ENCODE results near the gene NIM1K. TPM values are rescaled to one million over a fixed set of nuclear protein-coding genes. Genes with fewer than 3 reads are reported as not detected.
"Not testable (repeated sequence)": the region's sequence is repeated elsewhere in the genome, so short reads cannot be mapped to it uniquely, and the experiment has no call there.

The NIM1K gene
- polyA plus RNA-seq, 1 of the 3 experiments (the other 2 are of a cell fraction), result 0.16 TPM

DNA sequence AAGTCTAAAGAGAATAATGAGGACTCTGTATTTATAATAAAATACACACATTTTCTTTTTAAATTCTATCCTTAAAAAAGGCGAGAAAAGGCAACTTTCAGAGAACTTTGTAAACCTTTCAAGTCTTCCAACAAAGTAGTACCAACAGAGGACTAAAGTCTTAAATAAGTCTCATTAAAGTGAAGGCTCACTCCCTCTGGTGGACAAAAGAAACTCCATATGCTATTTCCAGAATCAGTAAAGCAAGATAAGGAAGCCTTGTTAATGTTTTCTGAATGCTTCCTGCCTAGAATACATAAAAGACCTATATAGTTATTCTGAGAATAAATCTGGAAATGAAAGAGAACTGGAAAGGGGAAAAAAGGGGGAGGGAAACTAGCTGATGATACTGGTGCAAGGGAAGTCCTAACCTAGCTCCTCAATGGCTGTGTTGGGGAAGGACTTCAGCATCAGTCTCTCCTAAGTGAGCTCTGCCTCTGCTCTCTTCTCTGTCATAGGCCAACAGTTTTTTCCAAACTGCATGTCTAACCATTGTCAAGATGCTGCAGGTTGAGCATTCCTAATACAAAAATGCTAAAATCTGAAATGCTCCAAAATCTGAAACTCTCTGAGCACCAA lies 114.0 kb downstream of the NIM1K start:
- Histone ChIP-seq H3F3A (replicated peaks; ENCODE audit: insufficient read depth) (peaks cover 5% of the 10 kb centered on the region), H3K79me2 (ENCODE audit: insufficient read depth) (peaks cover 55% of the 10 kb centered on the region), H3K9me2 (no peaks in the 10 kb centered on the region), H3K9me3 (no peaks in the 10 kb centered on the region), H4K20me1 (ENCODE audit: insufficient read depth) (peaks cover 9% of the 10 kb centered on the region; the same call in 1 of the 2 replicates), H3K27ac (ENCODE audit: low read depth in 2 of 2, low read length in 1 of 2) (peak overlapping the region in 1 of 2 experiments; percentile 66; a peak in 2 of 4 replicates), H3K9ac (no peak overlapping the region), H3K4me1 (ENCODE audit: control insufficient read depth in 1 of 2, insufficient read depth in 2 of 2, low read depth in 1 of 2, low read length in 1 of 2) (peaks cover 0 to 23% of the 10 kb centered on the region in 2 experiments; a peak in 3 of 4 replicates), H3K27me3 (ENCODE audit: insufficient read depth) (no peaks in the 10 kb centered on the region), H3K36me3 (replicated peaks in 1 of 2; ENCODE audit: control insufficient read depth in 1 of 2, insufficient read depth in 2 of 2, low read length in 1 of 2) (peaks cover under 1 to 2% of the 10 kb centered on the region in 2 experiments), H3K4me3 (ENCODE audit: low read depth in 2 of 2, low read length in 1 of 2) (no peak overlapping the region), H3K4me2 (no peak overlapping the region), H2AFZ (ENCODE audit: low read depth) (no peak overlapping the region)
- WGBS (ENCODE audit: low lambda C conversion rate), result 15% methylated on average over 1 of the region's 1 CpG
- TF ChIP-seq POLR2AphosphoS5 (IDR thresholded peaks at IDR 0.05; ENCODE audit: low read depth, low read length) (no peak), YY1 (IDR thresholded peaks at IDR 0.05; ENCODE audit: low read depth) (no peak), RAD21 (IDR thresholded peaks at IDR 0.05; ENCODE audit: low read length) (peak; percentile 66), GABPA (IDR thresholded peaks at IDR 0.05; ENCODE audit: low read depth) (no peak), SMC3 (IDR thresholded peaks at IDR 0.05; ENCODE audit: low read depth, low read length) (peak; percentile 49), CHD2 (IDR thresholded peaks at IDR 0.05; ENCODE audit: low read length, partially characterized antibody) (no peak)
- TF ChIP-seq, protein P1, sequence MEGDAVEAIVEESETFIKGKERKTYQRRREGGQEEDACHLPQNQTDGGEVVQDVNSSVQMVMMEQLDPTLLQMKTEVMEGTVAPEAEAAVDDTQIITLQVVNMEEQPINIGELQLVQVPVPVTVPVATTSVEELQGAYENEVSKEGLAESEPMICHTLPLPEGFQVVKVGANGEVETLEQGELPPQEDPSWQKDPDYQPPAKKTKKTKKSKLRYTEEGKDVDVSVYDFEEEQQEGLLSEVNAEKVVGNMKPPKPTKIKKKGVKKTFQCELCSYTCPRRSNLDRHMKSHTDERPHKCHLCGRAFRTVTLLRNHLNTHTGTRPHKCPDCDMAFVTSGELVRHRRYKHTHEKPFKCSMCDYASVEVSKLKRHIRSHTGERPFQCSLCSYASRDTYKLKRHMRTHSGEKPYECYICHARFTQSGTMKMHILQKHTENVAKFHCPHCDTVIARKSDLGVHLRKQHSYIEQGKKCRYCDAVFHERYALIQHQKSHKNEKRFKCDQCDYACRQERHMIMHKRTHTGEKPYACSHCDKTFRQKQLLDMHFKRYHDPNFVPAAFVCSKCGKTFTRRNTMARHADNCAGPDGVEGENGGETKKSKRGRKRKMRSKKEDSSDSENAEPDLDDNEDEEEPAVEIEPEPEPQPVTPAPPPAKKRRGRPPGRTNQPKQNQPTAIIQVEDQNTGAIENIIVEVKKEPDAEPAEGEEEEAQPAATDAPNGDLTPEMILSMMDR (IDR thresholded peaks at IDR 0.05), result peak; percentile 84
- CTCF ChIA-PET, result interaction anchor here (0.6 to 1.8 kb wide), 23 partner anchors 11 to 265 kb away, joined by 3 to 6 read pairs (median 3); no protein-coding TSS in a partner anchor
- DNase-seq, result peak; percentile 27
- POLR2A ChIA-PET, result no interaction called here

DNA sequence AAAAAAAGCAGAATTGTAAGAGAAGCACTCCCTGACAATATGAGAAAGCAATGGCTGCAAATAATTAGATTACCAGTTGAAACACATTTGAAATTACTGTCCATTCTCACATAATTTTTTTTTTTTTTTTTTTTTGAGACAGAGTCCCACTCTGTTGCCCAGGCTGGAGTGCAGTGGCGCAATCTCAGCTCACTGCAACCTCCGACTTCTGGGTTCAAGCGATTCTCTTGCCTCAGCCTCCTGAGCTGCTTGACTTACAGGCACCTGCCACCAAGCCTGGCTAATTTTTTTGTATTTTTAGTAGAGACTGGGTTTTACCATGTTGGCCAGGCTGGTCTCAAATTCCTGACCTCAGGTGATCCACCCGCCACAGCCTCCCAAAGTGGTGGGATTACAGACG lies 114.9 kb downstream of the NIM1K start:
- H3K9me2 ChIP-seq; H3K9me3 ChIP-seq; H3K4me3 ChIP-seq (ENCODE audit: low read depth in 2 of 2, low read length in 1 of 2); H3K36me3 ChIP-seq (replicated peaks in 1 of 2; ENCODE audit: control insufficient read depth in 1 of 2, insufficient read depth in 2 of 2, low read length in 1 of 2); H2AFZ ChIP-seq (ENCODE audit: low read depth); H3F3A ChIP-seq (replicated peaks; ENCODE audit: insufficient read depth); H3K9ac ChIP-seq; POLR2A ChIA-PET; H3K27me3 ChIP-seq (ENCODE audit: insufficient read depth); H3K4me2 ChIP-seq; DNase-seq: not testable (repeated sequence)
- peaks cover 59% of the 10 kb centered on the region for H3K79me2 ChIP-seq (ENCODE audit: insufficient read depth)
- H3K27ac ChIP-seq (ENCODE audit: low read depth in 2 of 2, low read length in 1 of 2), result peak overlapping the region in 1 of 2 experiments; percentile 66; a peak in 2 of 4 replicates
- H4K20me1 ChIP-seq (ENCODE audit: insufficient read depth), result peaks cover 11% of the 10 kb centered on the region; the same call in 1 of the 2 replicates
- CTCF ChIA-PET, result interaction anchor here (1.0 to 1.8 kb wide), 11 partner anchors 11 to 207 kb away, joined by 3 to 6 read pairs (median 4); no protein-coding TSS in a partner anchor
- peaks cover 5 to 25% of the 10 kb centered on the region in 2 experiments; a peak in 3 of 4 replicates for H3K4me1 ChIP-seq (ENCODE audit: control insufficient read depth in 1 of 2, insufficient read depth in 2 of 2, low read depth in 1 of 2, low read length in 1 of 2)
- 92% methylated on average over 5 of the region's 5 CpGs for WGBS (ENCODE audit: low lambda C conversion rate)

DNA sequence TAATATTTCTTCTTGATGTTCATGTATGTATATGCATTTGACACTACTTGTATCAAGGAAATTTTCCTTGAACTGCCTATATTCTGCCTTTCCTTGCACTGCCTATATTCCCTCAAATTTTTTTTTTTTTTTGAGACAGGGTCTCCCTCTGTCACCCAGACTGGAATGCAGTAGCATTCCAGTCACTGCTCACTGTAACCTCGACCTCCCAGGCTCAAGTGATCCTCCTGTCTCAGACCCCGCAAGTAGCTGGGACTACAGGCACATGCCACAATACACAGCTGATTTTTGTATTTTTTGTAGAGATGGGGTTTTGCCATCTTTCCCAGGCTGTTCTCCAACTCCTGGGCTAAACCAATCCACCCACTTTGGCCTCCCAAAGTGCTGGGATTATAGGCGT lies 117.1 kb downstream of the NIM1K start:
- CTCF ChIA-PET, result no interaction called here
- Histone ChIP-seq H3K9me3 (no peaks in the 10 kb centered on the region), H3K27me3 (ENCODE audit: insufficient read depth) (no peaks in the 10 kb centered on the region), H3K9me2 (no peaks in the 10 kb centered on the region), H3K79me2 (ENCODE audit: insufficient read depth) (peaks cover 53% of the 10 kb centered on the region), H3K27ac (ENCODE audit: low read depth in 2 of 2, low read length in 1 of 2) (peak overlapping the region in 1 of 2 experiments; percentile 72; a peak in 1 of 4 replicates), H3K4me2 (no peak overlapping the region), H3K4me1 (ENCODE audit: control insufficient read depth in 1 of 2, insufficient read depth in 2 of 2, low read depth in 1 of 2, low read length in 1 of 2) (peaks cover 12 to 34% of the 10 kb centered on the region in 2 experiments; a peak in 3 of 4 replicates), H3K9ac (no peak overlapping the region), H3K36me3 (replicated peaks in 1 of 2; ENCODE audit: control insufficient read depth in 1 of 2, insufficient read depth in 2 of 2, low read length in 1 of 2) (peaks cover 2 to 7% of the 10 kb centered on the region in 2 experiments), H4K20me1 (ENCODE audit: insufficient read depth) (peaks cover 12% of the 10 kb centered on the region; the same call in 1 of the 2 replicates), H3K4me3 (ENCODE audit: low read depth in 2 of 2, low read length in 1 of 2) (no peak overlapping the region), H3F3A (replicated peaks; ENCODE audit: insufficient read depth) (peaks cover 5% of the 10 kb centered on the region), H2AFZ (ENCODE audit: low read depth) (no peak overlapping the region)
- no peak for TF ChIP-seq FOXJ3 (CRISPR knock-in tag; IDR thresholded peaks at IDR 0.05)
- 92% methylated on average over 3 of the region's 3 CpGs for WGBS (ENCODE audit: low lambda C conversion rate)
- DNase-seq, result no peak
- POLR2A ChIA-PET, result interaction anchor here (1.0 kb wide), 1 partner anchor 175 kb away, joined by 3 read pairs; no protein-coding TSS in a partner anchor
